Glutamatergic neuron (in vitro differentiated cells): ENCODE results near the gene NID2. TPM values are rescaled to one million over a fixed set of nuclear protein-coding genes. Genes with fewer than 3 reads are reported as not detected.

Experiments
- DNase-seq: peaks from one replicate; pipeline ENCODE4 v3.0.0; 2022
- H3K27ac Mint-ChIP-seq: one replicate; pipeline ENCODE4 v1.8.0; 2020; ENCODE audit warnings: mild to moderate bottlenecking, mixed read lengths, inconsistent platforms; ENCODE audit not compliant: unreplicated experiment
- H3K27me3 Mint-ChIP-seq: one replicate; pipeline ENCODE4 v1.8.0; 2020; ENCODE audit warnings: mild to moderate bottlenecking, moderate library complexity, mixed read lengths, inconsistent platforms; ENCODE audit not compliant: unreplicated experiment
- H3K36me3 Mint-ChIP-seq: one replicate; pipeline ENCODE4 v1.8.0; 2020; ENCODE audit warnings: mild to moderate bottlenecking, mixed read lengths, inconsistent platforms; ENCODE audit not compliant: unreplicated experiment
- H3K4me1 Mint-ChIP-seq: one replicate; pipeline ENCODE4 v1.8.0; 2020; ENCODE audit warnings: mild to moderate bottlenecking, low read depth, mixed read lengths, inconsistent platforms; ENCODE audit not compliant: unreplicated experiment
- H3K4me3 Mint-ChIP-seq: one replicate; pipeline ENCODE4 v1.8.0; 2020; ENCODE audit warnings: mild to moderate bottlenecking, mixed read lengths, inconsistent platforms; ENCODE audit not compliant: unreplicated experiment
- H3K9me3 Mint-ChIP-seq: one replicate; pipeline ENCODE4 v1.8.0; 2020; ENCODE audit warnings: mild to moderate bottlenecking, moderate library complexity, mixed read lengths, inconsistent platforms; ENCODE audit not compliant: unreplicated experiment
- CTCF ChIP-seq: fragments of 200-600 bp; sonication (generic); IDR thresholded peaks from one replicate; pipeline ENCODE4 v1.5.0; 2021; ENCODE audit not compliant: partially characterized antibody, unreplicated experiment
- total RNA-seq: library from RNA; stranded (reverse); fragmentation: NEBNext Ultra II Directional; extraction: Animal tissue kit (Norgen Biotek cat#: 25700); gene quantifications from one replicate; pipeline ENCODE4 v1.2.1, GENCODE V29; 2021; ENCODE audit not compliant: unreplicated experiment

NID2 gene
- total RNA-seq, 1 donor from 2014 or later: 2.6 TPM

- Mint-ChIP-seq H3K9me3 (no peaks in the 10 kb centered on the region), H3K4me3 (no peak overlapping the region), H3K36me3 (no peaks in the 10 kb centered on the region), H3K27me3 (peaks cover 7% of the 10 kb centered on the region), H3K4me1 (peaks cover 6% of the 10 kb centered on the region), H3K27ac (no peak overlapping the region)
- DNase-seq: no peak
- TF ChIP-seq CTCF: no peak
These were observed 4.7 kb downstream of the NID2 start for GRCh38 chr14:52064174-52064573.

- Mint-ChIP-seq H3K4me3 (no peak overlapping the region), H3K27ac (no peak overlapping the region), H3K9me3 (no peaks in the 10 kb centered on the region), H3K4me1 (peaks cover 6% of the 10 kb centered on the region), H3K36me3 (no peaks in the 10 kb centered on the region), H3K27me3 (peaks cover 4% of the 10 kb centered on the region)
- no peak for TF ChIP-seq CTCF
- no peak for DNase-seq
These were observed 5.8 kb downstream of the NID2 start for GRCh38 chr14:52063052-52063462.

- TF ChIP-seq CTCF: no peak
- H3K27me3 Mint-ChIP-seq: no peaks in the 10 kb centered on the region
- H3K9me3 Mint-ChIP-seq: no peaks in the 10 kb centered on the region
- no peaks in the 10 kb centered on the region for H3K36me3 Mint-ChIP-seq
- no peak for DNase-seq
- no peaks in the 10 kb centered on the region for H3K4me1 Mint-ChIP-seq
- H3K27ac Mint-ChIP-seq: no peak overlapping the region
- H3K4me3 Mint-ChIP-seq: no peak overlapping the region
These were observed 7.0 kb downstream of the NID2 start for GRCh38 chr14:52061890-52062289.

GRCh38 chr14:52061390-52061789, 7.5 kb downstream of the NID2 start:
- no peak for TF ChIP-seq CTCF
- no peak for DNase-seq
- H3K27ac Mint-ChIP-seq: no peak overlapping the region
- no peaks in the 10 kb centered on the region for H3K36me3 Mint-ChIP-seq
- no peaks in the 10 kb centered on the region for H3K4me1 Mint-ChIP-seq
- H3K4me3 Mint-ChIP-seq: no peak overlapping the region
- H3K9me3 Mint-ChIP-seq: no peaks in the 10 kb centered on the region
- no peaks in the 10 kb centered on the region for H3K27me3 Mint-ChIP-seq

- Mint-ChIP-seq H3K9me3 (no peaks in the 10 kb centered on the region), H3K27ac (no peak overlapping the region), H3K4me3 (no peak overlapping the region), H3K36me3 (no peaks in the 10 kb centered on the region), H3K4me1 (no peaks in the 10 kb centered on the region), H3K27me3 (no peaks in the 10 kb centered on the region)
- no peak for DNase-seq
- TF ChIP-seq CTCF: no peak
These were observed 8.8 kb downstream of the NID2 start for GRCh38 chr14:52060080-52060479.
